H1 (cell line): Measurements from ENCODE around the gene PAQR4. TPM values are rescaled to one million over a fixed set of nuclear protein-coding genes. Genes with fewer than 3 reads are reported as not detected.

Experiments used
- ATF2 ChIP-seq: IDR thresholded peaks from 2 replicates; pipeline ENCODE4 v1.6.1; 2012; ENCODE audit warnings: low read length, inconsistent platforms
- CBX8 ChIP-seq: fragments of 300-800, 300-1000 bp; sonication (generic); IDR thresholded peaks from 2 replicates; pipeline ENCODE4 v1.7.1; 2016; ENCODE audit warnings: low read depth, low read length, borderline replicate concordance
- CHD2 ChIP-seq: IDR thresholded peaks from 2 replicates; pipeline ENCODE4 v1.6.1; 2012; ENCODE audit warnings: low read length, improper control_type of control experiment
- CTBP2 ChIP-seq: IDR thresholded peaks from 2 replicates; pipeline ENCODE4 v1.7.0; 2011; ENCODE audit warnings: borderline replicate concordance, mild to moderate bottlenecking, moderate library complexity, mixed read lengths, low read length; ENCODE audit not compliant: insufficient read depth, insufficient read length
- EZH2 ChIP-seq: fragments of 200-600 bp; sonication (generic); IDR thresholded peaks from 2 replicates; pipeline ENCODE4 v1.7.1; 2012; ENCODE audit warnings: low read depth, mild to moderate bottlenecking, moderate library complexity, low read length, inconsistent platforms; ENCODE audit not compliant: severe bottlenecking
- GTF2F1 ChIP-seq: IDR thresholded peaks from 2 replicates; pipeline ENCODE4 v1.6.1; 2012; ENCODE audit warnings: low read depth, low read length, improper control_type of control experiment, borderline replicate concordance
- HDAC2 ChIP-seq, 2 experiments: fragments of 300-600 bp in 1 of 2; sonication (generic) in 1 of 2; IDR thresholded peaks; 2 replicates each; pipeline ENCODE4 v1.6.1; 2011 to 2012; ENCODE audit warnings: low read depth in 2 of 2, low read length in 2 of 2, mild to moderate bottlenecking in 2 of 2, moderate library complexity in 2 of 2, borderline replicate concordance in 1 of 2, inconsistent platforms in 1 of 2
- KDM1A ChIP-seq: fragments of 200-600, 300-600 bp; sonication (generic); IDR thresholded peaks from 2 replicates; pipeline ENCODE4 v1.7.1; 2016; ENCODE audit warnings: mild to moderate bottlenecking, low read length, borderline replicate concordance
- KDM4A ChIP-seq: IDR thresholded peaks from one replicate; pipeline ENCODE4 v1.7.1; 2012; ENCODE audit warnings: low read depth, mild to moderate bottlenecking, moderate library complexity, low read length, inconsistent platforms; ENCODE audit not compliant: severe bottlenecking
- NRF1 ChIP-seq: IDR thresholded peaks from 2 replicates; pipeline ENCODE4 v1.6.1; 2011; ENCODE audit warnings: mild to moderate bottlenecking, low read depth, low read length, improper control_type of control experiment
- POU5F1 ChIP-seq: IDR thresholded peaks from 2 replicates; pipeline ENCODE4 v1.6.1; 2011; ENCODE audit warnings: low read depth, mild to moderate bottlenecking, low read length, moderate library complexity
- RAD21 ChIP-seq, 2 experiments: IDR thresholded peaks in 1 of 2; conservative IDR thresholded peaks in 1 of 2; 2 replicates each; pipeline ENCODE4 v1.6.1; 2011; ENCODE audit warnings: low read depth in 2 of 2, low read length in 2 of 2, improper control_type of control experiment in 1 of 2, inconsistent platforms in 1 of 2, mild to moderate bottlenecking in 1 of 2, moderate library complexity in 1 of 2
- RBBP5 ChIP-seq: IDR thresholded peaks from 2 replicates; pipeline ENCODE4 v1.7.1; 2012; ENCODE audit warnings: low read depth, mild to moderate bottlenecking, inconsistent platforms, low read length, moderate library complexity, borderline replicate concordance
- RNF2 ChIP-seq: fragments of 200-900, 300-1000 bp; sonication (generic); IDR thresholded peaks from 2 replicates; pipeline ENCODE4 v1.7.1; 2016; ENCODE audit warnings: borderline replicate concordance, low read depth, mild to moderate bottlenecking, antibody characterized with exemption, low read length; ENCODE audit not compliant: poor library complexity, severe bottlenecking; ENCODE audit errors: missing control alignments
- SAP30 ChIP-seq: fragments of 300-600 bp; sonication (generic); IDR thresholded peaks from 2 replicates; pipeline ENCODE4 v1.7.1; 2012; ENCODE audit warnings: low read length, moderate library complexity, mild to moderate bottlenecking, inconsistent platforms; ENCODE audit not compliant: insufficient read depth, insufficient replicate concordance
- SIN3A ChIP-seq, 2 experiments: IDR thresholded peaks in 1 of 2; conservative IDR thresholded peaks in 1 of 2; 2 replicates each; pipeline ENCODE4 v1.6.1; 2011 to 2012; ENCODE audit warnings: low read length in 2 of 2, improper control_type of control experiment in 1 of 2, low read depth in 1 of 2, mild to moderate bottlenecking in 1 of 2
- SIRT6 ChIP-seq: IDR thresholded peaks from one replicate; pipeline ENCODE4 v1.7.1; 2012; ENCODE audit warnings: low read length, inconsistent platforms
- SIX5 ChIP-seq: IDR thresholded peaks from 2 replicates; pipeline ENCODE4 v1.6.1; 2011; ENCODE audit warnings: mild to moderate bottlenecking, low read depth, low read length
- TAF1 ChIP-seq: IDR thresholded peaks from 2 replicates; pipeline ENCODE4 v1.6.1; 2011; ENCODE audit warnings: mild to moderate bottlenecking, low read depth, low read length
- YY1 ChIP-seq: IDR thresholded peaks from 2 replicates; pipeline ENCODE4 v1.6.1; 2011; ENCODE audit warnings: low read depth, mild to moderate bottlenecking, low read length
- polyA plus RNA-seq, 7 experiments: library from polyadenylated mRNA; depleted of rRNA in 3 of 7; stranded (reverse) in 5 of 7; unstranded in 2 of 7; fragments of >200 nt in 5 of 7; fragments of 200-250 nt in 2 of 7; gene quantifications; 1 replicate in 5 of 7; 2 replicates in 1 of 7; 4 replicates in 1 of 7; pipeline versions ENCODE4 v1.2.1 to v1.2.3, GENCODE V29; 2011 to 2013; ENCODE audit warnings: missing spikeins in 2 of 7, mixed read lengths in 2 of 7
- total RNA-seq: library from RNA; stranded (reverse); fragmentation: NEBNext Ultra II Directional; extraction: Animal tissue kit (Norgen Biotek cat#: 25700); gene quantifications from 2 replicates; pipeline ENCODE4 v1.2.1, GENCODE V29; 2021
- TF ChIP-seq, protein P1 (sequence below): IDR thresholded peaks from 2 replicates; pipeline ENCODE4 v1.6.1; 2011; ENCODE audit warnings: low read depth, mild to moderate bottlenecking, low read length; ENCODE audit not compliant: insufficient read depth

Gene PAQR4
- total and polyA plus RNA-seq, 2 of the 8 experiments (the other 6 are each of a cell fraction or from before 2014, with no cell fraction given), result 28.2 to 34.6 TPM

- TF ChIP-seq ATF2 (no peak), CBX8 (no peak), GTF2F1 (no peak), KDM1A (no peak), SIRT6 (no peak), RBBP5 (no peak), KDM4A (no peak), NRF1 (no peak), POU5F1 (no peak), EZH2 (no peak), HDAC2 (IDR thresholded peaks at IDR 0.05; ENCODE audit: borderline replicate concordance in 1 of 2, low read depth in 2 of 2, low read length in 2 of 2) (no peak), SAP30 (no peak), SIX5 (no peak), CTBP2 (no peak), CHD2 (no peak), RNF2 (no peak), TAF1 (peak; percentile 67), YY1 (no peak), SIN3A (conservative IDR thresholded peaks at IDR 0.05 in 1 of 2, IDR thresholded peaks at IDR 0.05 in 1 of 2; ENCODE audit: low read depth in 1 of 2, low read length in 2 of 2) (0 out of 4 replicates have a peak, but pooled peaks of 1 of the 2 experiments have one; percentile 14), RAD21 (IDR thresholded peaks at IDR 0.05 in 1 of 2, conservative IDR thresholded peaks at IDR 0.05 in 1 of 2; ENCODE audit: low read depth in 2 of 2, low read length in 2 of 2) (no peak)
- TF ChIP-seq, protein P1, sequence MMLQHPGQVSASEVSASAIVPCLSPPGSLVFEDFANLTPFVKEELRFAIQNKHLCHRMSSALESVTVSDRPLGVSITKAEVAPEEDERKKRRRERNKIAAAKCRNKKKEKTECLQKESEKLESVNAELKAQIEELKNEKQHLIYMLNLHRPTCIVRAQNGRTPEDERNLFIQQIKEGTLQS, result peak; percentile 61
These were observed 53.1 kb downstream of the PAQR4 start (continued) for GRCh38 chr16:3022208-3022683.
